Tibial nerve (tissue), 3 donors: Measurements from ENCODE around the gene TXNIP.

Experiments
- POLR2A ChIP-seq, 2 donors: fragments of 450-650 bp; IDR thresholded peaks; one replicate each; pipeline ENCODE4 v1.6.1; 2017; ENCODE audit warnings: antibody characterized with exemption in 2 of 2, mild to moderate bottlenecking in 2 of 2, moderate library complexity in 2 of 2
- TF ChIP-seq, protein P1 (sequence below), 5 experiments: fragments of 200-600 bp in 3 of 5; fragments of 450-650 bp in 2 of 5; sonication (generic) in 3 of 5; IDR thresholded peaks; one replicate each; pipeline ENCODE4 v1.5.1; 2016 to 2019; ENCODE audit warnings: antibody characterized with exemption in 5 of 5, mild to moderate bottlenecking in 3 of 5, moderate library complexity in 2 of 5

DNA sequence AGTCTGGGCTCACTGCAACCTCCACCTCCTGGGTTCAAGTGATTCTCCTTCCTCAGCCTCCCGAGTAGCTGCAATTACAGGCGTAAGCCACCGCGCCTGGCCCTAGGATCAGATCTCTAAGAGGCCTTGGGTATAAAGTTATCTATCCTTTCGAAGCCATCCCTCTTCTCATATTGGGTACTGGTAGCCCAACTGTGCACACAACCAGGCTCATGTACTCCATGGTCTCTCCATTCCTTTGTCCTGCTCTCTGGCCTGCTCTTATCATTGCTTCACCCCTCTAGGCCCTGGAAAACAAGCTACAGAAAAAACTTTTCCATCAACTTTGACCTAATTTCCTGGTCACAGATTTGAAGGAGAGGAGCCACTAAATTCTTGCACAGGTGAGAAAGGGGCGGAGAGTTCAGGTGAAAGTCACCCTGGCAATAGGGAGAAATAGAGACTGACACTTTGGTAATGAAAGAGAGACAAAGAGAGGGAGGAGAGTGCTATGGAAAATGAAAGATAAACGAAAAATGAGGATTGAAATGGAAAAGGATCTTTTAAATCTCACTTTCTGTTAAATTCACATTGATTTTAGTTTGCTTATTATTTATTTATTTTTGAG is 6.0 kb downstream of the TXNIP start:
- TF ChIP-seq, protein P1, sequence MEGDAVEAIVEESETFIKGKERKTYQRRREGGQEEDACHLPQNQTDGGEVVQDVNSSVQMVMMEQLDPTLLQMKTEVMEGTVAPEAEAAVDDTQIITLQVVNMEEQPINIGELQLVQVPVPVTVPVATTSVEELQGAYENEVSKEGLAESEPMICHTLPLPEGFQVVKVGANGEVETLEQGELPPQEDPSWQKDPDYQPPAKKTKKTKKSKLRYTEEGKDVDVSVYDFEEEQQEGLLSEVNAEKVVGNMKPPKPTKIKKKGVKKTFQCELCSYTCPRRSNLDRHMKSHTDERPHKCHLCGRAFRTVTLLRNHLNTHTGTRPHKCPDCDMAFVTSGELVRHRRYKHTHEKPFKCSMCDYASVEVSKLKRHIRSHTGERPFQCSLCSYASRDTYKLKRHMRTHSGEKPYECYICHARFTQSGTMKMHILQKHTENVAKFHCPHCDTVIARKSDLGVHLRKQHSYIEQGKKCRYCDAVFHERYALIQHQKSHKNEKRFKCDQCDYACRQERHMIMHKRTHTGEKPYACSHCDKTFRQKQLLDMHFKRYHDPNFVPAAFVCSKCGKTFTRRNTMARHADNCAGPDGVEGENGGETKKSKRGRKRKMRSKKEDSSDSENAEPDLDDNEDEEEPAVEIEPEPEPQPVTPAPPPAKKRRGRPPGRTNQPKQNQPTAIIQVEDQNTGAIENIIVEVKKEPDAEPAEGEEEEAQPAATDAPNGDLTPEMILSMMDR (IDR thresholded peaks at IDR 0.05), result no peak
- TF ChIP-seq POLR2A (IDR thresholded peaks at IDR 0.05), result no peak
